ENCODE measurements around the gene KLF3.

KLF3 gene

GRCh38 chr4:38717604-38718003 lies 53.6 kb downstream of the KLF3 start:
- H3K4me3 ChIP-seq (ENCODE audit: low read length) = no peak overlapping the region
- H3K27ac ChIP-seq (ENCODE audit: low read length) = no peak overlapping the region
- H3K4me1 ChIP-seq (ENCODE audit: control insufficient read depth, insufficient read depth, low read length) = no peaks in the 10 kb centered on the region
- no peaks in the 10 kb centered on the region for H3K36me3 ChIP-seq (ENCODE audit: control insufficient read depth, insufficient read depth, low read length)
- H3K9me3 ChIP-seq (ENCODE audit: control insufficient read depth, insufficient read depth, low read length) = no peaks in the 10 kb centered on the region
- DNase-seq (ENCODE audit: low read depth, low spot score) = no peak
- H3K27me3 ChIP-seq (ENCODE audit: control insufficient read depth, insufficient read depth, low read length) = no peaks in the 10 kb centered on the region
- no CpG with 5 or more reads among the region's 5 CpGs for WGBS (ENCODE audit: insufficient coverage, insufficient read length)

GRCh38 chr4:38723114-38723513 lies 59.1 kb downstream of the KLF3 start:
- WGBS (ENCODE audit: insufficient coverage, insufficient read length) = no CpG with 5 or more reads among the region's 4 CpGs
- no peak overlapping the region for H3K4me3 ChIP-seq (ENCODE audit: low read length)
- H3K27me3 ChIP-seq (ENCODE audit: control insufficient read depth, insufficient read depth, low read length) = no peaks in the 10 kb centered on the region
- H3K36me3 ChIP-seq (ENCODE audit: control insufficient read depth, insufficient read depth, low read length) = no peaks in the 10 kb centered on the region
- no peaks in the 10 kb centered on the region for H3K4me1 ChIP-seq (ENCODE audit: control insufficient read depth, insufficient read depth, low read length)
- no peaks in the 10 kb centered on the region for H3K9me3 ChIP-seq (ENCODE audit: control insufficient read depth, insufficient read depth, low read length)
- DNase-seq (ENCODE audit: low read depth, low spot score) = no peak
- H3K27ac ChIP-seq (ENCODE audit: low read length) = no peak overlapping the region

GRCh38 chr4:38723726-38724474 lies 59.9 kb downstream of the KLF3 start:
- no CpG with 5 or more reads among the region's 7 CpGs for WGBS (ENCODE audit: insufficient coverage, insufficient read length)
- Histone ChIP-seq H3K4me3 (ENCODE audit: low read length) (no peak overlapping the region), H3K36me3 (ENCODE audit: control insufficient read depth, insufficient read depth, low read length) (no peaks in the 10 kb centered on the region), H3K27me3 (ENCODE audit: control insufficient read depth, insufficient read depth, low read length) (no peaks in the 10 kb centered on the region), H3K4me1 (ENCODE audit: control insufficient read depth, insufficient read depth, low read length) (no peaks in the 10 kb centered on the region), H3K9me3 (ENCODE audit: control insufficient read depth, insufficient read depth, low read length) (no peaks in the 10 kb centered on the region), H3K27ac (ENCODE audit: low read length) (no peak overlapping the region)
- no peak for DNase-seq (ENCODE audit: low read depth, low spot score)

- Histone ChIP-seq H3K4me1 (ENCODE audit: control insufficient read depth, insufficient read depth, low read length) (no peaks in the 10 kb centered on the region), H3K4me3 (ENCODE audit: low read length) (no peak overlapping the region), H3K36me3 (ENCODE audit: control insufficient read depth, insufficient read depth, low read length) (no peaks in the 10 kb centered on the region), H3K9me3 (ENCODE audit: control insufficient read depth, insufficient read depth, low read length) (no peaks in the 10 kb centered on the region), H3K27ac (ENCODE audit: low read length) (no peak overlapping the region), H3K27me3 (ENCODE audit: control insufficient read depth, insufficient read depth, low read length) (no peaks in the 10 kb centered on the region)
- no CpG with 5 or more reads among the region's 3 CpGs for WGBS (ENCODE audit: insufficient coverage, insufficient read length)
- no peak for DNase-seq (ENCODE audit: low read depth, low spot score)
These were observed 60.4 kb downstream of the KLF3 start for GRCh38 chr4:38724475-38724808.

GRCh38 chr4:38728631-38729141 lies 64.7 kb downstream of the KLF3 start:
- Histone ChIP-seq H3K36me3 (ENCODE audit: control insufficient read depth, insufficient read depth, low read length) (0 out of 2 replicates have a peak, but pooled peaks cover under 1% of the 10 kb centered on the region), H3K27me3 (ENCODE audit: control insufficient read depth, insufficient read depth, low read length) (no peaks in the 10 kb centered on the region), H3K4me3 (ENCODE audit: low read length) (no peak overlapping the region), H3K4me1 (ENCODE audit: control insufficient read depth, insufficient read depth, low read length) (no peaks in the 10 kb centered on the region), H3K27ac (ENCODE audit: low read length) (no peak overlapping the region), H3K9me3 (ENCODE audit: control insufficient read depth, insufficient read depth, low read length) (no peaks in the 10 kb centered on the region)
- no CpG with 5 or more reads among the region's 4 CpGs for WGBS (ENCODE audit: insufficient coverage, insufficient read length)
- DNase-seq (ENCODE audit: low read depth, low spot score) = peak; percentile 25

- Histone ChIP-seq H3K9me3 (ENCODE audit: control insufficient read depth, insufficient read depth, low read length) (no peaks in the 10 kb centered on the region), H3K27ac (ENCODE audit: low read length) (no peak overlapping the region), H3K4me3 (ENCODE audit: low read length) (no peak overlapping the region), H3K27me3 (ENCODE audit: control insufficient read depth, insufficient read depth, low read length) (no peaks in the 10 kb centered on the region), H3K4me1 (ENCODE audit: control insufficient read depth, insufficient read depth, low read length) (no peaks in the 10 kb centered on the region), H3K36me3 (ENCODE audit: control insufficient read depth, insufficient read depth, low read length) (0 out of 2 replicates have a peak, but pooled peaks cover 2% of the 10 kb centered on the region)
- no CpG with 5 or more reads among the region's 4 CpGs for WGBS (ENCODE audit: insufficient coverage, insufficient read length)
- DNase-seq (ENCODE audit: low read depth, low spot score) = no peak
These were observed 66.5 kb downstream of the KLF3 start for GRCh38 chr4:38730493-38730829.

GRCh38 chr4:38730830-38731646 lies 67.0 kb downstream of the KLF3 start:
- Histone ChIP-seq H3K27me3 (ENCODE audit: control insufficient read depth, insufficient read depth, low read length) (no peaks in the 10 kb centered on the region), H3K27ac (ENCODE audit: low read length) (no peak overlapping the region), H3K4me1 (ENCODE audit: control insufficient read depth, insufficient read depth, low read length) (no peaks in the 10 kb centered on the region), H3K36me3 (ENCODE audit: control insufficient read depth, insufficient read depth, low read length) (0 out of 2 replicates have a peak, but pooled peaks cover 2% of the 10 kb centered on the region), H3K9me3 (ENCODE audit: control insufficient read depth, insufficient read depth, low read length) (no peaks in the 10 kb centered on the region), H3K4me3 (ENCODE audit: low read length) (no peak overlapping the region)
- DNase-seq (ENCODE audit: low read depth, low spot score) = peak; percentile 47
- no CpG with 5 or more reads among the region's 23 CpGs for WGBS (ENCODE audit: insufficient coverage, insufficient read length)

GRCh38 chr4:38733663-38734062 lies 69.7 kb downstream of the KLF3 start:
- Histone ChIP-seq H3K36me3 (ENCODE audit: control insufficient read depth, insufficient read depth, low read length) (0 out of 2 replicates have a peak, but pooled peaks cover 2% of the 10 kb centered on the region), H3K4me3 (ENCODE audit: low read length) (no peak overlapping the region), H3K9me3 (ENCODE audit: control insufficient read depth, insufficient read depth, low read length) (no peaks in the 10 kb centered on the region), H3K27me3 (ENCODE audit: control insufficient read depth, insufficient read depth, low read length) (no peaks in the 10 kb centered on the region), H3K27ac (ENCODE audit: low read length) (no peak overlapping the region), H3K4me1 (ENCODE audit: control insufficient read depth, insufficient read depth, low read length) (no peaks in the 10 kb centered on the region)
- no CpG with 5 or more reads among the region's 2 CpGs for WGBS (ENCODE audit: insufficient coverage, insufficient read length)
- no peak for DNase-seq (ENCODE audit: low read depth, low spot score)

GRCh38 chr4:38734446-38734845 lies 70.4 kb downstream of the KLF3 start:
- DNase-seq (ENCODE audit: low read depth, low spot score) = no peak
- no CpG with 5 or more reads among the region's 5 CpGs for WGBS (ENCODE audit: insufficient coverage, insufficient read length)
- Histone ChIP-seq H3K9me3 (ENCODE audit: control insufficient read depth, insufficient read depth, low read length) (no peaks in the 10 kb centered on the region), H3K27ac (ENCODE audit: low read length) (no peak overlapping the region), H3K4me3 (ENCODE audit: low read length) (no peak overlapping the region), H3K27me3 (ENCODE audit: control insufficient read depth, insufficient read depth, low read length) (no peaks in the 10 kb centered on the region), H3K36me3 (ENCODE audit: control insufficient read depth, insufficient read depth, low read length) (0 out of 2 replicates have a peak, but pooled peaks cover 2% of the 10 kb centered on the region), H3K4me1 (ENCODE audit: control insufficient read depth, insufficient read depth, low read length) (no peaks in the 10 kb centered on the region)

GRCh38 chr4:38734911-38735310 lies 70.9 kb downstream of the KLF3 start:
- no peak for DNase-seq (ENCODE audit: low read depth, low spot score)
- no peak overlapping the region for H3K4me3 ChIP-seq (ENCODE audit: low read length)
- H3K4me1 ChIP-seq (ENCODE audit: control insufficient read depth, insufficient read depth, low read length) = no peaks in the 10 kb centered on the region
- H3K27ac ChIP-seq (ENCODE audit: low read length) = no peak overlapping the region
- WGBS (ENCODE audit: insufficient coverage, insufficient read length) = no CpG with 5 or more reads among the region's 2 CpGs
- no peaks in the 10 kb centered on the region for H3K9me3 ChIP-seq (ENCODE audit: control insufficient read depth, insufficient read depth, low read length)
- no peaks in the 10 kb centered on the region for H3K27me3 ChIP-seq (ENCODE audit: control insufficient read depth, insufficient read depth, low read length)
- 0 out of 2 replicates have a peak, but pooled peaks cover 2% of the 10 kb centered on the region for H3K36me3 ChIP-seq (ENCODE audit: control insufficient read depth, insufficient read depth, low read length)

All from iPS DF 6.9 (cell line).